PC-3 (cell line): Measurements from ENCODE around the gene MCRIP1. TPM values are rescaled to one million over a fixed set of nuclear protein-coding genes. Genes with fewer than 3 reads are reported as not detected.

ENCODE experiments used
- ATAC-seq: fragments of 200-7000 bp; cut with Tn5 transposase; 2 replicates; pipeline ENCODE4 v1.9.1; 2020; ENCODE audit warnings: mild to moderate bottlenecking, moderate library complexity
- BruUV-seq: library from RNA; stranded (reverse); fragments of 400-500 nt; replicated peaks from 2 replicates; lab custom pipeline; 2021; lab: Mats Ljungman, UMichigan
- CTCF ChIA-PET: fragments of 300-600 bp; sonication (Branson Sonifier 250); formaldehyde crosslinking; loops from one replicate; lab custom pipeline; 2022; ENCODE audit warnings: antibody characterized with exemption; lab: Charles Lee
- POLR2A ChIA-PET: fragments of 300-600 bp; sonication (Branson Sonifier 250); formaldehyde crosslinking; loops from one replicate; lab custom pipeline; 2022; ENCODE audit warnings: antibody characterized with exemption; ENCODE audit not compliant: unreplicated experiment; lab: Charles Lee
- DNase-seq: peaks from one replicate; pipeline ENCODE4 v3.0.0-alpha.2; 2015
- H2AFZ ChIP-seq: fragments of 300-600 bp; sonication (generic); 2 replicates; pipeline ENCODE4 v1.6.0; 2016; ENCODE audit warnings: antibody characterized with exemption, low read length
- H3F3A ChIP-seq: fragments of 300-600 bp; sonication (generic); one replicate; pipeline ENCODE4 v1.6.0; 2017; ENCODE audit warnings: antibody characterized with exemption, low read length, control low read depth, mild to moderate bottlenecking; ENCODE audit not compliant: unreplicated experiment
- H3K27ac ChIP-seq: fragments of 300-600 bp; sonication (generic); 2 replicates; pipeline ENCODE4 v1.5.1; 2016; ENCODE audit warnings: mild to moderate bottlenecking, low read length
- H3K27me3 ChIP-seq: fragments of 300-600 bp; sonication (generic); 2 replicates; pipeline ENCODE4 v1.6.1; 2016; ENCODE audit warnings: low read length, mixed read lengths
- H3K36me3 ChIP-seq: fragments of 300-600 bp; sonication (generic); 2 replicates; pipeline ENCODE4 v1.6.1; 2016; ENCODE audit warnings: low read depth, mixed run types, low read length, mixed read lengths
- H3K4me1 ChIP-seq: fragments of 300-600 bp; sonication (generic); 2 replicates; pipeline ENCODE4 v1.5.1; 2016; ENCODE audit warnings: low read length; ENCODE audit not compliant: insufficient read depth
- H3K4me2 ChIP-seq: fragments of 300-600 bp; sonication (generic); 2 replicates; pipeline ENCODE4 v1.6.0; 2016; ENCODE audit warnings: low read length
- H3K4me3 ChIP-seq: fragments of 300-600 bp; sonication (generic); 2 replicates; pipeline ENCODE4 v1.5.1; 2016; ENCODE audit warnings: mild to moderate bottlenecking, low read length, mixed read lengths
- H3K79me2 ChIP-seq: fragments of 300-600 bp; sonication (generic); 2 replicates; pipeline ENCODE4 v1.6.1; 2017; ENCODE audit warnings: low read length, mixed read lengths
- H3K9ac ChIP-seq: fragments of 300-600 bp; sonication (generic); 2 replicates; pipeline ENCODE4 v1.6.0; 2016; ENCODE audit warnings: mild to moderate bottlenecking, low read length
- H3K9me2 ChIP-seq: fragments of 300-600 bp; sonication (generic); replicated peaks from 2 replicates; pipeline ENCODE4 v1.6.1; 2016; ENCODE audit warnings: mixed run types, low read length, mixed read lengths
- H3K9me3 ChIP-seq: fragments of 300-600 bp; sonication (generic); 2 replicates; pipeline ENCODE4 v1.6.1; 2016; ENCODE audit warnings: low read length, mixed read lengths
- H4K20me1 ChIP-seq: fragments of 300-600 bp; sonication (generic); 2 replicates; pipeline ENCODE4 v1.6.1; 2016; ENCODE audit warnings: low read length, mixed read lengths
- EZH2 ChIP-seq: fragments of 300-600 bp; sonication (generic); IDR thresholded peaks from one replicate; pipeline ENCODE4 v1.6.1; 2017; ENCODE audit warnings: antibody characterized with exemption, mild to moderate bottlenecking, low read length; ENCODE audit not compliant: unreplicated experiment
- EZH2phosphoT487 ChIP-seq: fragments of 300-600 bp; sonication (generic); IDR thresholded peaks from 2 replicates; pipeline ENCODE4 v1.6.1; 2018; ENCODE audit warnings: mild to moderate bottlenecking, antibody characterized with exemption, low read length, borderline replicate concordance
- intact Hi-C: fragments of 100-400 bp; cut with micrococcal nuclease; formaldehyde crosslinking; loops from 2 replicates; pipeline ENCODE4 v1.9.0; 2023
- total RNA-seq: library from RNA; depleted of rRNA; stranded (reverse); fragments of >200 nt; gene quantifications from 2 replicates; pipeline ENCODE4 v1.2.3, GENCODE V29; 2014
- TF ChIP-seq, protein P1 (sequence below): fragments of 300-600 bp; sonication (generic); conservative IDR thresholded peaks from 2 replicates; pipeline ENCODE4 v1.5.1; 2017; ENCODE audit warnings: antibody characterized with exemption, low read depth, mild to moderate bottlenecking, low read length

The MCRIP1 gene
- total RNA-seq, 1 experiment from 2014 or later: 90.9 TPM

DNA sequence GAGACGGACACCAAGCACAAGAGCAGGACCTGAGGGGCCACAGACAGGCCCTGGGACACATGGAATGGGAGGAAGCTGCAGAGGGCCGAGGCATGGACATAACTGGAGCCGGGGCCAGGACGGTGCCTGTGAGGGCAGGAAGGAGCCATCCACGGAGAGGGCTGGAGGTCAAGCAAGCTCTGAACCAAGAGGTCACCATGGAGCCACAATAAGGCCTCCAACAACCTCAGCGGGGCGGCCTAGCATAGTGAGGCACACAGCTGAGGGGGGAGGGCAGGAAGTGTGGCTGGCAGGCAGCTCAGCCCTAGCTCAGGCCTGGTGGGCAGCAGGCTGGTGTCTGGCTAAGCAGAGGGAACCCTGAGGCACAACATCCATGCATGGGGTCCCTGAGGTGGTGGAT is 4.4 kb downstream of the MCRIP1 start:
- no peak overlapping the region for H2AFZ ChIP-seq
- CTCF ChIA-PET: no interaction called here

GRCh38 chr17:81825841-81826466 is 7.1 kb downstream of the MCRIP1 start:
- no peak overlapping the region for H2AFZ ChIP-seq
- CTCF ChIA-PET: no interaction called here
- no peaks in the 10 kb centered on the region for H4K20me1 ChIP-seq

More for the DNA sequence above, 4.4 kb downstream of the MCRIP1 start:
- no peaks in the 10 kb centered on the region for H3F3A ChIP-seq
- POLR2A ChIA-PET: no interaction called here
- intact Hi-C loops: no loop called here
- H3K36me3 ChIP-seq: no peaks in the 10 kb centered on the region
- no peak overlapping the region for H3K9ac ChIP-seq
- H4K20me1 ChIP-seq: no peaks in the 10 kb centered on the region
- no peak overlapping the region for H3K4me2 ChIP-seq
- H3K9me2 ChIP-seq: no peaks in the 10 kb centered on the region
- no peak for DNase-seq
- ATAC-seq: no peak
- no TSS peak for BruUV-seq
- H3K27me3 ChIP-seq: no peaks in the 10 kb centered on the region
- H3K9me3 ChIP-seq: no peaks in the 10 kb centered on the region
- no peak for TF ChIP-seq EZH2phosphoT487
- no peak for TF ChIP-seq EZH2
- TF ChIP-seq, protein P1, sequence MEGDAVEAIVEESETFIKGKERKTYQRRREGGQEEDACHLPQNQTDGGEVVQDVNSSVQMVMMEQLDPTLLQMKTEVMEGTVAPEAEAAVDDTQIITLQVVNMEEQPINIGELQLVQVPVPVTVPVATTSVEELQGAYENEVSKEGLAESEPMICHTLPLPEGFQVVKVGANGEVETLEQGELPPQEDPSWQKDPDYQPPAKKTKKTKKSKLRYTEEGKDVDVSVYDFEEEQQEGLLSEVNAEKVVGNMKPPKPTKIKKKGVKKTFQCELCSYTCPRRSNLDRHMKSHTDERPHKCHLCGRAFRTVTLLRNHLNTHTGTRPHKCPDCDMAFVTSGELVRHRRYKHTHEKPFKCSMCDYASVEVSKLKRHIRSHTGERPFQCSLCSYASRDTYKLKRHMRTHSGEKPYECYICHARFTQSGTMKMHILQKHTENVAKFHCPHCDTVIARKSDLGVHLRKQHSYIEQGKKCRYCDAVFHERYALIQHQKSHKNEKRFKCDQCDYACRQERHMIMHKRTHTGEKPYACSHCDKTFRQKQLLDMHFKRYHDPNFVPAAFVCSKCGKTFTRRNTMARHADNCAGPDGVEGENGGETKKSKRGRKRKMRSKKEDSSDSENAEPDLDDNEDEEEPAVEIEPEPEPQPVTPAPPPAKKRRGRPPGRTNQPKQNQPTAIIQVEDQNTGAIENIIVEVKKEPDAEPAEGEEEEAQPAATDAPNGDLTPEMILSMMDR: no peak
- H3K4me1 ChIP-seq: peaks cover 15% of the 10 kb centered on the region
- H3K27ac ChIP-seq: no peak overlapping the region
- H3K4me3 ChIP-seq: no peak overlapping the region
- H3K79me2 ChIP-seq: peaks cover 16% of the 10 kb centered on the region; the same call in 1 of the 2 replicates

GRCh38 chr17:81824595-81824994 is 8.5 kb downstream of the MCRIP1 start:
- Histone ChIP-seq H4K20me1 (no peaks in the 10 kb centered on the region), H3K27ac (no peak overlapping the region), H3F3A (no peaks in the 10 kb centered on the region), H3K4me1 (0 out of 2 replicates have a peak, but pooled peaks cover 4% of the 10 kb centered on the region), H3K27me3 (no peaks in the 10 kb centered on the region), H3K36me3 (no peaks in the 10 kb centered on the region), H2AFZ (no peak overlapping the region), H3K79me2 (no peaks in the 10 kb centered on the region), H3K4me2 (no peak overlapping the region), H3K9me3 (no peaks in the 10 kb centered on the region), H3K9me2 (no peaks in the 10 kb centered on the region), H3K4me3 (no peak overlapping the region), H3K9ac (no peak overlapping the region)
- ATAC-seq (no peak), DNase-seq (no peak)
- ChIA-PET POLR2A (no interaction called here), CTCF (no interaction called here)
- TF ChIP-seq EZH2: no peak
- TF ChIP-seq EZH2phosphoT487: no peak
- TF ChIP-seq, protein P1: no peak
- BruUV-seq: no TSS peak
- intact Hi-C loops: no loop called here

More at GRCh38 chr17:81825841-81826466, 7.1 kb downstream of the MCRIP1 start:
- intact Hi-C loops: no loop called here
- H3K4me1 ChIP-seq: 0 out of 2 replicates have a peak, but pooled peaks cover 4% of the 10 kb centered on the region
- H3K4me3 ChIP-seq: no peak overlapping the region
- ATAC-seq (no peak), DNase-seq (no peak)
- H3F3A ChIP-seq: no peaks in the 10 kb centered on the region
- no TSS peak for BruUV-seq
- H3K9me3 ChIP-seq: no peaks in the 10 kb centered on the region
- H3K4me2 ChIP-seq: no peak overlapping the region
- H3K27me3 ChIP-seq: no peaks in the 10 kb centered on the region
- no peak overlapping the region for H3K27ac ChIP-seq
- POLR2A ChIA-PET: no interaction called here
- H3K9ac ChIP-seq: no peak overlapping the region
- no peaks in the 10 kb centered on the region for H3K79me2 ChIP-seq
- H3K36me3 ChIP-seq: no peaks in the 10 kb centered on the region
- no peak for TF ChIP-seq EZH2
- TF ChIP-seq, protein P1: peak; percentile 32; the same call in 1 of the 2 replicates
- no peaks in the 10 kb centered on the region for H3K9me2 ChIP-seq
